Renal cortex interstitium (tissue), 11 donors: ENCODE measurements around the gene BHLHE40. TPM values are rescaled to one million over a fixed set of nuclear protein-coding genes. Genes with fewer than 3 reads are reported as not detected.

Experiments used
- DNase-seq, 11 donors: peaks; one replicate each; pipeline ENCODE4 v3.0.0-alpha.2; 2013; ENCODE audit warnings: low read depth in 9 of 11, low spot score in 4 of 11; ENCODE audit errors: extremely low read depth in 1 of 11
- polyA plus RNA-seq, 3 donors: library from polyadenylated mRNA; unstranded; fragments of 120-200 nt; gene quantifications; one replicate each; pipeline ENCODE4 v1.2.1, GENCODE V29; 2013; ENCODE audit not compliant: insufficient read length in 3 of 3

Gene BHLHE40
- polyA plus RNA-seq, 3 donors, result 22.7 to 45.8 (median 25.8) TPM

- DNase-seq, result no peak
Measured at GRCh38 chr3:4992118-4992517, 12.9 kb downstream of the BHLHE40 start.

GRCh38 chr3:4993276-4994143 is 14.3 kb downstream of the BHLHE40 start:
- no peak for DNase-seq

- no peak for DNase-seq
Measured at GRCh38 chr3:4994144-4994730, 15.0 kb downstream of the BHLHE40 start.

- peak in 3 of 11 donors; percentile 47 to 54 (median 52) for DNase-seq
Measured at GRCh38 chr3:4994823-4995499, 15.7 kb downstream of the BHLHE40 start.

GRCh38 chr3:4995500-4996053 is 16.3 kb downstream of the BHLHE40 start:
- no peak for DNase-seq

GRCh38 chr3:4996223-4996765 is 17.1 kb downstream of the BHLHE40 start:
- DNase-seq, result no peak

- no peak for DNase-seq
Measured at GRCh38 chr3:4996771-4997291, 17.6 kb downstream of the BHLHE40 start.

- no peak for DNase-seq
Measured at GRCh38 chr3:4997946-4998345, 18.7 kb downstream of the BHLHE40 start.

- no peak for DNase-seq
Measured at GRCh38 chr3:4999531-5000184, 20.4 kb downstream of the BHLHE40 start.

GRCh38 chr3:5001135-5001534 is 21.9 kb downstream of the BHLHE40 start:
- DNase-seq, result no peak

GRCh38 chr3:5001805-5002173 is 22.6 kb downstream of the BHLHE40 start:
- no peak for DNase-seq

GRCh38 chr3:5002174-5002870 is 23.1 kb downstream of the BHLHE40 start:
- peak in 1 of 11 donors; percentile 39 for DNase-seq

GRCh38 chr3:5002871-5003247 is 23.6 kb downstream of the BHLHE40 start:
- DNase-seq, result no peak

GRCh38 chr3:5004319-5005152 is 25.3 kb downstream of the BHLHE40 start:
- no peak for DNase-seq

GRCh38 chr3:5005367-5005766 is 26.1 kb downstream of the BHLHE40 start:
- no peak for DNase-seq

GRCh38 chr3:5006755-5007202 is 27.5 kb downstream of the BHLHE40 start:
- no peak for DNase-seq

- no peak for DNase-seq
Measured at GRCh38 chr3:5007873-5008272, 28.6 kb downstream of the BHLHE40 start.
